HCT116 (cell line): ENCODE results near the gene TK2. TPM values are rescaled to one million over a fixed set of nuclear protein-coding genes. Genes with fewer than 3 reads are reported as not detected.

ENCODE experiments used
- ATAC-seq: fragments of 200-7000 bp; cut with Tn5 transposase; 2 replicates; pipeline ENCODE4 v1.9.1; 2020; ENCODE audit warnings: mild to moderate bottlenecking, moderate library complexity
- BruUV-seq: library from RNA; stranded (reverse); fragments of 400-500 nt; replicated peaks from 2 replicates; lab custom pipeline; 2021; lab: Mats Ljungman, UMichigan
- CTCF ChIA-PET: fragments of 300-600 bp; sonication (Branson Sonifier 250); formaldehyde crosslinking; loops from one replicate; lab custom pipeline; 2021; ENCODE audit warnings: antibody characterized with exemption; lab: Charles Lee
- POLR2A ChIA-PET: fragments of 300-600, 350-600 bp; sonication (Branson Sonifier 250); formaldehyde crosslinking; loops from one replicate; lab custom pipeline; 2021; ENCODE audit warnings: antibody characterized with exemption; lab: Charles Lee
- RAD21 ChIA-PET, 2 experiments: fragments of 300-600 bp; sonication (Branson Sonifier 250); formaldehyde crosslinking; loops; one replicate each; lab custom pipeline; 2023; ENCODE audit warnings: low total read pairs in 2 of 2; ENCODE audit not compliant: uncharacterized antibody in 2 of 2, unreplicated experiment in 2 of 2, low non-redundant PET in 1 of 2; lab: Charles Lee
- DNase-seq: peaks from one replicate; pipeline ENCODE4 v3.0.0-alpha.2; 2010; ENCODE audit warnings: low read depth, low spot score
- H2AFZ ChIP-seq: fragments of 200-600 bp; shearing (Covaris generic), sonication (generic); 2 replicates; pipeline ENCODE4 v1.6.1; 2017; ENCODE audit warnings: low read depth, mixed run types, mixed read lengths, antibody characterized with exemption, low read length; ENCODE audit not compliant: poor library complexity, severe bottlenecking
- H3K27ac ChIP-seq: 2 replicates; pipeline ENCODE4 v1.5.1; 2012; ENCODE audit warnings: low read depth, low read length
- H3K27me3 ChIP-seq: fragments of 200-600 bp; sonication (generic); 2 replicates; pipeline ENCODE4 v1.6.1; 2016; ENCODE audit warnings: mixed run types, low read length, mixed read lengths; ENCODE audit not compliant: insufficient read depth
- H3K36me3 ChIP-seq, 2 experiments: fragments of 200-500 bp in 1 of 2; fragments of 200-600 bp in 1 of 2; sonication (Bioruptor generic) in 1 of 2; sonication (generic) in 1 of 2; 2 replicates each; pipeline versions ENCODE4 v1.5.1 to v1.6.1; 2014 to 2016; ENCODE audit warnings: low read length in 2 of 2, inconsistent platforms in 1 of 2, mixed read lengths in 1 of 2, mixed run types in 1 of 2; ENCODE audit not compliant: insufficient read depth in 2 of 2, control insufficient read depth in 1 of 2
- H3K4me1 ChIP-seq, 2 experiments: fragments of 200-600 bp in 1 of 2; sonication (generic) in 1 of 2; 2 replicates each; pipeline versions ENCODE4 v1.5.1 to v1.6.1; 2012 to 2017; ENCODE audit warnings: low read length in 2 of 2, inconsistent platforms in 1 of 2, mild to moderate bottlenecking in 1 of 2, mixed read lengths in 1 of 2, mixed run types in 1 of 2, moderate library complexity in 1 of 2; ENCODE audit not compliant: insufficient read depth in 2 of 2, control insufficient read depth in 1 of 2
- H3K4me2 ChIP-seq: fragments of 200-600 bp; sonication (generic); 2 replicates; pipeline ENCODE4 v1.6.1; 2017; ENCODE audit warnings: mixed run types, low read length, mixed read lengths
- H3K4me3 ChIP-seq, 2 experiments: fragments of 200-600 bp in 1 of 2; sonication (generic) in 1 of 2; replicated peaks in 1 of 2; 2 replicates each; pipeline ENCODE4 v1.5.1; 2011 to 2016; ENCODE audit warnings: low read length in 2 of 2, control low read depth in 1 of 2, low read depth in 1 of 2, mild to moderate bottlenecking in 1 of 2, mixed read lengths in 1 of 2, mixed run types in 1 of 2
- H3K79me2 ChIP-seq: fragments of 200-600 bp; sonication (generic); 2 replicates; pipeline ENCODE4 v1.6.1; 2017; ENCODE audit warnings: mild to moderate bottlenecking, mixed run types, low read length, moderate library complexity, mixed read lengths; ENCODE audit not compliant: insufficient read depth
- H3K9ac ChIP-seq: fragments of 200-600 bp; sonication (generic); 2 replicates; pipeline ENCODE4 v1.6.1; 2016; ENCODE audit warnings: low read length, mixed read lengths
- H3K9me2 ChIP-seq: fragments of 200-600 bp; sonication (generic), shearing (Covaris generic); 2 replicates; pipeline ENCODE4 v1.6.1; 2017; ENCODE audit warnings: mixed run types, mild to moderate bottlenecking, moderate library complexity; ENCODE audit not compliant: insufficient read depth
- H3K9me3 ChIP-seq, 2 experiments: fragments of 200-500 bp in 1 of 2; fragments of 200-600 bp in 1 of 2; sonication (Bioruptor generic) in 1 of 2; sonication (generic) in 1 of 2; 2 replicates each; pipeline ENCODE4 v1.6.1; 2014 to 2017; ENCODE audit warnings: low read length in 2 of 2, mixed read lengths in 2 of 2, inconsistent platforms in 1 of 2, low read depth in 1 of 2, mild to moderate bottlenecking in 1 of 2, mixed run types in 1 of 2, moderate library complexity in 1 of 2; ENCODE audit not compliant: control insufficient read depth in 1 of 2, insufficient read depth in 1 of 2
- H4K20me1 ChIP-seq: fragments of 200-600 bp; sonication (generic), shearing (Covaris generic); 2 replicates; pipeline ENCODE4 v1.6.1; 2017; ENCODE audit warnings: mixed run types, mild to moderate bottlenecking, moderate library complexity; ENCODE audit not compliant: insufficient read depth
- EZH2 ChIP-seq: fragments of 200-600 bp; sonication (generic); IDR thresholded peaks from 2 replicates; pipeline ENCODE4 v1.6.1; 2017; ENCODE audit warnings: antibody characterized with exemption, mixed run types
- POLR2AphosphoS5 ChIP-seq: IDR thresholded peaks from 2 replicates; pipeline ENCODE4 v1.6.1; 2011; ENCODE audit warnings: mild to moderate bottlenecking, low read depth, low read length, moderate library complexity
- RAD21 ChIP-seq: IDR thresholded peaks from 2 replicates; pipeline ENCODE4 v1.6.1; 2012; ENCODE audit warnings: low read depth, mild to moderate bottlenecking
- SRF ChIP-seq: IDR thresholded peaks from 2 replicates; pipeline ENCODE4 v1.6.1; 2012; ENCODE audit warnings: low read depth
- TCF7L2 ChIP-seq: IDR thresholded peaks from 2 replicates; pipeline ENCODE4 v1.7.0; 2011; ENCODE audit warnings: borderline replicate concordance, inconsistent platforms; ENCODE audit not compliant: insufficient read depth, insufficient read length; ENCODE audit errors: extremely low read depth
- intact Hi-C: fragments of 100-400 bp; cut with micrococcal nuclease; formaldehyde crosslinking; loops from 2 replicates; pipeline ENCODE4 v1.10.0; 2022
- total RNA-seq: library from RNA; stranded (reverse); gene quantifications from one replicate; pipeline ENCODE4 v1.2.1, GENCODE V29; 2021; ENCODE audit not compliant: unreplicated experiment
- TF ChIP-seq, protein P1 (sequence below): IDR thresholded peaks from 2 replicates; pipeline ENCODE4 v1.6.1; 2012; ENCODE audit warnings: low read depth
- TF ChIP-seq, protein P2 (sequence below): IDR thresholded peaks from 2 replicates; pipeline ENCODE4 v1.6.1; 2012

Gene TK2
- total RNA-seq, 1 experiment from 2014 or later, result 15.4 TPM

DNA sequence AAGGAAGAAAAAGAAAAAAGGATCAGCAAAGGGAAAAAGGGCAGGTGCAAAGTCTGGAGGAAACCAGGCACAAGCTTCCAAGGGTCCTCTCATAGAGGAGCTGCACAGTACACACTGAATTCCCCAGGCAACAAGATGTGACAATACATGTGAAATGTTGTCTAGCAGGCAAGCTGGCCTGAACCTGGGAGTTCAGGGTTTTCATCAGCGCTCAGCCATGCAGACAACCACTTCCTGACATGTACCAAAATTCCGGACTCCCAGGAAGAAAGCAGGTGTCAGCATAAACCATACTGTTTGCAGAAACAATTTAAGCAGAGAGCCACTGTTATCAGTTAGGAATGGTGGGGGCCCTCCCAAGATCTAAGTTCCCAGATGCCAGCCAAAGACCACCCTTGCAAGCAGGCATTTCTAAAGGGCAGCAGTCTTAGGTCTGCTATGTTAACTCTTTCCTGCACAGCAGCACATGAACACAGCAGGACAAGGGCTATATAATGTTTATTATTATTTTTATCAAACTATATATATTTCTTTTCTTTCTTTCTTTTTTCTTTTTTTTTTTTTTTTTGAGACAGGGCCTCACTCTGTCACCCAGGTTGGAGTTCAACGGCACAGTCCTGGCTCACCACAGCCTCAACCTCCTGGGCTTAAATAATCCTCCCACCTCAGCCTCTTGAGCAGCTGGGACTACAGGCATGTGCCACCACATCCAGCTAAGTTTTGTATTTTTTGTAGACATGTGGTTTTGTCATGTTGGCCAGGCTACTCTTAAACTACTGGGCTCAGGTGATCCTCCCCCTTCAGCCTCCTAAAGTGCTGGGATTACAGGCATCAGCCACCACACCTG is 10.1 kb downstream of the TK2 start:
- ChIA-PET CTCF (interaction anchor here (0.7 kb wide), 1 partner anchor 18 kb away, joined by 3 read pairs; no protein-coding TSS in a partner anchor), RAD21 (no interaction called here), POLR2A (no interaction called here)
- Histone ChIP-seq H3K27me3 (no peaks in the 10 kb centered on the region), H3K9me2 (no peaks in the 10 kb centered on the region), H3K4me3 (no peak overlapping the region), H4K20me1 (no peaks in the 10 kb centered on the region), H3K79me2 (no peaks in the 10 kb centered on the region), H3K4me1 (no peaks in the 10 kb centered on the region), H3K4me2 (no peak overlapping the region), H3K9me3 (no peaks in the 10 kb centered on the region), H3K36me3 (no peaks in the 10 kb centered on the region; a peak in 1 of 4 replicates), H2AFZ (no peak overlapping the region), H3K27ac (no peak overlapping the region), H3K9ac (no peak overlapping the region)
- DNase-seq (no peak), ATAC-seq (no peak)
- intact Hi-C loops, result no loop called here
- no TSS peak for BruUV-seq
- TF ChIP-seq TCF7L2, result no peak
- no peak for TF ChIP-seq RAD21
- TF ChIP-seq, protein P1, sequence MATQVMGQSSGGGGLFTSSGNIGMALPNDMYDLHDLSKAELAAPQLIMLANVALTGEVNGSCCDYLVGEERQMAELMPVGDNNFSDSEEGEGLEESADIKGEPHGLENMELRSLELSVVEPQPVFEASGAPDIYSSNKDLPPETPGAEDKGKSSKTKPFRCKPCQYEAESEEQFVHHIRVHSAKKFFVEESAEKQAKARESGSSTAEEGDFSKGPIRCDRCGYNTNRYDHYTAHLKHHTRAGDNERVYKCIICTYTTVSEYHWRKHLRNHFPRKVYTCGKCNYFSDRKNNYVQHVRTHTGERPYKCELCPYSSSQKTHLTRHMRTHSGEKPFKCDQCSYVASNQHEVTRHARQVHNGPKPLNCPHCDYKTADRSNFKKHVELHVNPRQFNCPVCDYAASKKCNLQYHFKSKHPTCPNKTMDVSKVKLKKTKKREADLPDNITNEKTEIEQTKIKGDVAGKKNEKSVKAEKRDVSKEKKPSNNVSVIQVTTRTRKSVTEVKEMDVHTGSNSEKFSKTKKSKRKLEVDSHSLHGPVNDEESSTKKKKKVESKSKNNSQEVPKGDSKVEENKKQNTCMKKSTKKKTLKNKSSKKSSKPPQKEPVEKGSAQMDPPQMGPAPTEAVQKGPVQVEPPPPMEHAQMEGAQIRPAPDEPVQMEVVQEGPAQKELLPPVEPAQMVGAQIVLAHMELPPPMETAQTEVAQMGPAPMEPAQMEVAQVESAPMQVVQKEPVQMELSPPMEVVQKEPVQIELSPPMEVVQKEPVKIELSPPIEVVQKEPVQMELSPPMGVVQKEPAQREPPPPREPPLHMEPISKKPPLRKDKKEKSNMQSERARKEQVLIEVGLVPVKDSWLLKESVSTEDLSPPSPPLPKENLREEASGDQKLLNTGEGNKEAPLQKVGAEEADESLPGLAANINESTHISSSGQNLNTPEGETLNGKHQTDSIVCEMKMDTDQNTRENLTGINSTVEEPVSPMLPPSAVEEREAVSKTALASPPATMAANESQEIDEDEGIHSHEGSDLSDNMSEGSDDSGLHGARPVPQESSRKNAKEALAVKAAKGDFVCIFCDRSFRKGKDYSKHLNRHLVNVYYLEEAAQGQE, result no peak
- TF ChIP-seq, protein P2, sequence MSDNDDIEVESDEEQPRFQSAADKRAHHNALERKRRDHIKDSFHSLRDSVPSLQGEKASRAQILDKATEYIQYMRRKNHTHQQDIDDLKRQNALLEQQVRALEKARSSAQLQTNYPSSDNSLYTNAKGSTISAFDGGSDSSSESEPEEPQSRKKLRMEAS, result no peak
- TF ChIP-seq SRF, result no peak
- TF ChIP-seq EZH2, result no peak
- no peak for TF ChIP-seq POLR2AphosphoS5
